Transverse colon (tissue), 4 donors: ENCODE data around the gene NEK6.

Experiments
- EP300 ChIP-seq: sonication (generic); formaldehyde crosslinking; IDR thresholded peaks from one replicate; pipeline ENCODE4 v1.6.1; 2017; ENCODE audit warnings: antibody characterized with exemption, low read depth
- POLR2A ChIP-seq: fragments of 450-650 bp; IDR thresholded peaks from one replicate; pipeline ENCODE4 v1.6.1; 2016; ENCODE audit warnings: antibody characterized with exemption, mild to moderate bottlenecking, moderate library complexity
- POLR2AphosphoS5 ChIP-seq, 3 donors: sonication (generic); formaldehyde crosslinking; IDR thresholded peaks; one replicate each; pipeline ENCODE4 v1.6.1; 2016; ENCODE audit warnings: antibody characterized with exemption in 3 of 3
- TF ChIP-seq, protein P1 (sequence below), 5 experiments: fragments of 200-600 bp in 3 of 5; fragments of 450-650 bp in 2 of 5; sonication (generic) in 3 of 5; IDR thresholded peaks; 1 replicate in 2 of 5; 2 replicates in 3 of 5; pipeline ENCODE4 v1.5.1; 2016 to 2017; ENCODE audit warnings: antibody characterized with exemption in 5 of 5, inconsistent platforms in 3 of 5, mild to moderate bottlenecking in 2 of 5, moderate library complexity in 1 of 5

DNA sequence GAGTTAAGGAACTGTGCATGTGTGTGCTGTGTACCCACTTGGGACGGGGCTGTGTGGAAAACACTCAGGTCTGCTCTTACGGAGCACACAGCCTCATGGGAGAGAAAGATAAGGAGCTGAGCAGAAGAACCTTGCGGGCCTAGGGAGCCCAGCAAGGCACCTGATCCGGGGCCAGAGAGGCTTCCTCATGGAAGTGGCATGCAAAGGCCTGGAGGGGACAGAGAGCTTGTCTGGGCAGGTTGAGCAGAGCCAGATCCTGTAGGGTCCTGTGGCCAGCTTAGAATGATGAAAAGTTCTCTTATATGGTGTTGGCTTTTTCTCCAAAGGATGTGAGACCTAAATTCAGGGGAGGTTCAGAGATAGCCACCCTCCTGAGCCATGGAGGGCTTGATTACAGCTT, 45.2 kb downstream of the NEK6 start:
- TF ChIP-seq, protein P1, sequence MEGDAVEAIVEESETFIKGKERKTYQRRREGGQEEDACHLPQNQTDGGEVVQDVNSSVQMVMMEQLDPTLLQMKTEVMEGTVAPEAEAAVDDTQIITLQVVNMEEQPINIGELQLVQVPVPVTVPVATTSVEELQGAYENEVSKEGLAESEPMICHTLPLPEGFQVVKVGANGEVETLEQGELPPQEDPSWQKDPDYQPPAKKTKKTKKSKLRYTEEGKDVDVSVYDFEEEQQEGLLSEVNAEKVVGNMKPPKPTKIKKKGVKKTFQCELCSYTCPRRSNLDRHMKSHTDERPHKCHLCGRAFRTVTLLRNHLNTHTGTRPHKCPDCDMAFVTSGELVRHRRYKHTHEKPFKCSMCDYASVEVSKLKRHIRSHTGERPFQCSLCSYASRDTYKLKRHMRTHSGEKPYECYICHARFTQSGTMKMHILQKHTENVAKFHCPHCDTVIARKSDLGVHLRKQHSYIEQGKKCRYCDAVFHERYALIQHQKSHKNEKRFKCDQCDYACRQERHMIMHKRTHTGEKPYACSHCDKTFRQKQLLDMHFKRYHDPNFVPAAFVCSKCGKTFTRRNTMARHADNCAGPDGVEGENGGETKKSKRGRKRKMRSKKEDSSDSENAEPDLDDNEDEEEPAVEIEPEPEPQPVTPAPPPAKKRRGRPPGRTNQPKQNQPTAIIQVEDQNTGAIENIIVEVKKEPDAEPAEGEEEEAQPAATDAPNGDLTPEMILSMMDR (IDR thresholded peaks at IDR 0.05) = no peak
- TF ChIP-seq POLR2A (no peak), POLR2AphosphoS5 (IDR thresholded peaks at IDR 0.05) (no peak), EP300 (no peak)
